ENCODE measurements around the gene RASSF1.

GRCh38 chr3:50359760-50360110 is 19.1 kb upstream of the RASSF1 start:
- TF ChIP-seq CTCF (conservative IDR thresholded peaks at IDR 0.05) = no peak
- TF ChIP-seq ZFX (IDR thresholded peaks at IDR 0.05) = no peak
